Adipocyte (in vitro differentiated cells): ENCODE data around the gene HPN.
"Not testable (repeated sequence)": the region's sequence is repeated elsewhere in the genome, so short reads cannot be mapped to it uniquely, and the experiment has no call there.

Experiments
- DNase-seq: peaks from one replicate; pipeline ENCODE4 v3.0.0-alpha.2; 2015; ENCODE audit warnings: low read depth
- H3K27me3 ChIP-seq: replicated peaks from 2 replicates; pipeline ENCODE4 v1.7.0; 2013; ENCODE audit warnings: mild to moderate bottlenecking, low read length, moderate library complexity; ENCODE audit not compliant: control insufficient read depth, insufficient read depth
- H3K36me3 ChIP-seq: 2 replicates; pipeline ENCODE4 v1.7.0; 2013; ENCODE audit warnings: low read length, mild to moderate bottlenecking, moderate library complexity; ENCODE audit not compliant: control insufficient read depth, insufficient read depth, severe bottlenecking
- H3K4me1 ChIP-seq: 2 replicates; pipeline ENCODE4 v1.7.0; 2013; ENCODE audit warnings: mild to moderate bottlenecking, low read length, moderate library complexity; ENCODE audit not compliant: control insufficient read depth, insufficient read depth
- H3K4me3 ChIP-seq: 2 replicates; pipeline ENCODE4 v1.7.0; 2013; ENCODE audit warnings: mild to moderate bottlenecking, low read length, moderate library complexity
- H3K9ac ChIP-seq: 2 replicates; pipeline ENCODE4 v1.7.0; 2013; ENCODE audit warnings: mild to moderate bottlenecking, low read length, moderate library complexity
- H3K9me3 ChIP-seq: 2 replicates; pipeline ENCODE4 v1.7.0; 2013; ENCODE audit warnings: mild to moderate bottlenecking, low read length, moderate library complexity; ENCODE audit not compliant: control insufficient read depth

The HPN gene

GRCh38 chr19:35000647-35001501, 40.6 kb upstream of the HPN start:
- Histone ChIP-seq H3K9ac (peak overlapping the region; percentile 79), H3K9me3 (no peaks in the 10 kb centered on the region), H3K27me3 (no peaks in the 10 kb centered on the region), H3K4me3 (peak overlapping the region; percentile 82), H3K4me1 (peaks cover 26% of the 10 kb centered on the region), H3K36me3 (peaks cover 4% of the 10 kb centered on the region)
- DNase-seq, result peak; percentile 58

GRCh38 chr19:35002037-35002535, 39.4 kb upstream of the HPN start:
- peaks cover 26% of the 10 kb centered on the region for H3K4me1 ChIP-seq
- H3K36me3 ChIP-seq, result peaks cover 4% of the 10 kb centered on the region
- H3K27me3 ChIP-seq, result no peaks in the 10 kb centered on the region
- H3K4me3 ChIP-seq, result no peak overlapping the region
- no peaks in the 10 kb centered on the region for H3K9me3 ChIP-seq
- no peak for DNase-seq
- no peak overlapping the region for H3K9ac ChIP-seq

GRCh38 chr19:35004517-35005255, 36.8 kb upstream of the HPN start:
- Histone ChIP-seq H3K27me3 (no peaks in the 10 kb centered on the region), H3K9ac (no peak overlapping the region), H3K4me3 (no peak overlapping the region), H3K4me1 (peaks cover 20% of the 10 kb centered on the region), H3K9me3 (no peaks in the 10 kb centered on the region), H3K36me3 (peaks cover 9% of the 10 kb centered on the region)
- DNase-seq, result no peak

- H3K36me3 ChIP-seq, result peaks cover 16% of the 10 kb centered on the region
- no peaks in the 10 kb centered on the region for H3K9me3 ChIP-seq
Measured at GRCh38 chr19:35005256-35005977, 36.1 kb upstream of the HPN start.

DNA sequence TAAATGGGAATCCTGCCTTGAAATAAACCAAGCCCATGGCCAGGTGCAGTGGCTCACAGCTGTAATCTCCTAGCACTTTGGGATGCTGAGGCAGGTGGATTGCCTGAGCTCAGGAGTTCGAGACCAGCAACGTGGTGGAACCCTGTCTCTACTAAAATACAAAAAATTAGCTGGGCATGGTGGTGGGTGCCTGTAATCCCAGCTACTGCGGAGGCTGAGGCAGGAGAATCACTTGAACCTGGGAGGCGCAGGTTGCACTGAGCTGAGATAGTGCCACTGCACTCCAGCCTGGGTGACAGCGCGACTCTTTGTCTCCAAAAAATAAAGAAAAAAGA, 35.5 kb upstream of the HPN start:
- peaks cover 20% of the 10 kb centered on the region for H3K36me3 ChIP-seq
- H3K4me1 ChIP-seq, result peaks cover 17% of the 10 kb centered on the region
- not testable (repeated sequence) for H3K4me3 ChIP-seq, H3K9me3 ChIP-seq, DNase-seq, H3K27me3 ChIP-seq, H3K9ac ChIP-seq

More at GRCh38 chr19:35005256-35005977, 36.1 kb upstream of the HPN start:
- no peak for DNase-seq
- no peaks in the 10 kb centered on the region for H3K27me3 ChIP-seq
- no peak overlapping the region for H3K4me3 ChIP-seq
- no peak overlapping the region for H3K9ac ChIP-seq
- peaks cover 17% of the 10 kb centered on the region for H3K4me1 ChIP-seq

DNA sequence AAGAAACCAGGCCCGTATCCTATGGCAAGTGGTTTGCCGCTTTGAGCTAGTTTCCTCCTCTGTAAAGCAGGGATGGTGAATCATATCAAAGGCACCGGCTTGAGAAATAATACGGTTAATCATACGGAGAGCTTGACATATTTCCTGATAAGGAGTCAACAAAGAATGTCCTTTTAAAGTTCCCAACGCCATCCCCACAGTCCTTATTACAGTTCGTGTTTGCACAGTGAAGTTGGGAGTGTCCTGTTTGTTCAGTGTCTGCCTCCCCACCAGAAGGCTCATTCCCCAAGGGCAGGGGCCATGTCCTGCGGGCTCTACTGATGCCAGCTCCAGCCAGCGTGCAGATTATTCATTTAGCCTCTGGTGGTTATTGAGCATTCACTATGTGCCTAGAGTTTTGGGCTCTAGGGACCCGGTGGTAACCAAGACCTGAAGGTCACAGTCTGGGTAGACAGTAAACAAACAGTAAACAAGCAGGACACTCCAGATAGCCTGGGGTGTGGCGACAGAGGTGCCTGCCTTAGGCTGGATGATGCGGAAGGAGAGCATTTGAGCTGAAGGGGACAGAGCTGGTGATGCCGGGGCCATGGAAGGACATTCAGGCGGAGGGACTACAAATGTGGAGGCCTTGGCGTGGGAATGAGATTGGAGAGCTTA, 35.1 kb upstream of the HPN start:
- no peak overlapping the region for H3K4me3 ChIP-seq
- no peaks in the 10 kb centered on the region for H3K27me3 ChIP-seq
- H3K9ac ChIP-seq, result no peak overlapping the region
- no peaks in the 10 kb centered on the region for H3K9me3 ChIP-seq
- H3K36me3 ChIP-seq, result peaks cover 24% of the 10 kb centered on the region
- H3K4me1 ChIP-seq, result peaks cover 14% of the 10 kb centered on the region
- peak; percentile 8 for DNase-seq

DNA sequence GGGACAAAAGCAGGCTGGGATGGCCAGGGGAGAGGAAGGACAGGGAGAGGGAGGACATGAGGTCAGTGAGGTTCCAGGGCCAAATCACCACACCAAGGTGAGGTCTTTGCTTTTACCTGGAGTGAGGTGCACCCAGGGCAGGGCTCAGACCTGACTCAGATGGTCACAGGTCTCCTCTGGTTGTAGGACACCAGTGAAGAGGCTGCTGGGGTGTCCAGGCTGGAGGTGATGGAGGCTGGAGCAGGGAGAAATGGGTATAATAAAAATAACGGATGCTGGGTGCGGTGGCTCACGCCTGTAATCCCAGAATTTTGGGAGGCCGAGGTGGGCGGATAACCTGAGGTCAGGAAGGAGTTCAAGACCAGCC, 34.5 kb upstream of the HPN start:
- Histone ChIP-seq H3K27me3 (no peaks in the 10 kb centered on the region), H3K9me3 (no peaks in the 10 kb centered on the region), H3K4me3 (no peak overlapping the region), H3K9ac (no peak overlapping the region), H3K4me1 (peaks cover 11% of the 10 kb centered on the region), H3K36me3 (peaks cover 29% of the 10 kb centered on the region)
- DNase-seq, result no peak

DNA sequence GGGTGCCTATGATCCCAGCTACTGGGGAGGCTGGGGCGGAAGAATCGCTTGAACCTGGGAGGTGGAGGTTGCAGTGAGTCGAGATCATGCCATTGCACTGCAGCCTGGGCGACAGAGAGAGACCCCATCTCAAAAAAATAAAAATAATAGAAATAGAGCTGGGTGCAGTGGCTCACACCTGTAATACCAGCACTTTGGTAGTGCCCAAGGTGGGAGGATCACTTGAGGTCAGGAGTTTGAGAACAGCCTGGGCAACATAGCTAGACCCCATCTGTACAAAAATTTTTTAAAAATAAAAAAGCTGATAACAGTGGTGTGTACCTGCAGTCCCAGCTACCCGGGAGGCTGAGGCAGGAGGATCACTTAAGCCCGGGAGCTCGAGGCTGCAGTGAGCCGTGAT, 34.1 kb upstream of the HPN start:
- H3K4me3 ChIP-seq, DNase-seq, H3K27me3 ChIP-seq, H3K9me3 ChIP-seq, H3K9ac ChIP-seq: not testable (repeated sequence)
- Histone ChIP-seq H3K36me3 (peaks cover 31% of the 10 kb centered on the region), H3K4me1 (peaks cover 10% of the 10 kb centered on the region)

- no peaks in the 10 kb centered on the region for H3K4me1 ChIP-seq
- H3K36me3 ChIP-seq, result peaks cover 31% of the 10 kb centered on the region
- no peak overlapping the region for H3K9ac ChIP-seq
- H3K27me3 ChIP-seq, result no peaks in the 10 kb centered on the region
- H3K4me3 ChIP-seq, result no peak overlapping the region
- no peaks in the 10 kb centered on the region for H3K9me3 ChIP-seq
- no peak for DNase-seq
Measured at GRCh38 chr19:35008891-35009341, 32.6 kb upstream of the HPN start.

DNA sequence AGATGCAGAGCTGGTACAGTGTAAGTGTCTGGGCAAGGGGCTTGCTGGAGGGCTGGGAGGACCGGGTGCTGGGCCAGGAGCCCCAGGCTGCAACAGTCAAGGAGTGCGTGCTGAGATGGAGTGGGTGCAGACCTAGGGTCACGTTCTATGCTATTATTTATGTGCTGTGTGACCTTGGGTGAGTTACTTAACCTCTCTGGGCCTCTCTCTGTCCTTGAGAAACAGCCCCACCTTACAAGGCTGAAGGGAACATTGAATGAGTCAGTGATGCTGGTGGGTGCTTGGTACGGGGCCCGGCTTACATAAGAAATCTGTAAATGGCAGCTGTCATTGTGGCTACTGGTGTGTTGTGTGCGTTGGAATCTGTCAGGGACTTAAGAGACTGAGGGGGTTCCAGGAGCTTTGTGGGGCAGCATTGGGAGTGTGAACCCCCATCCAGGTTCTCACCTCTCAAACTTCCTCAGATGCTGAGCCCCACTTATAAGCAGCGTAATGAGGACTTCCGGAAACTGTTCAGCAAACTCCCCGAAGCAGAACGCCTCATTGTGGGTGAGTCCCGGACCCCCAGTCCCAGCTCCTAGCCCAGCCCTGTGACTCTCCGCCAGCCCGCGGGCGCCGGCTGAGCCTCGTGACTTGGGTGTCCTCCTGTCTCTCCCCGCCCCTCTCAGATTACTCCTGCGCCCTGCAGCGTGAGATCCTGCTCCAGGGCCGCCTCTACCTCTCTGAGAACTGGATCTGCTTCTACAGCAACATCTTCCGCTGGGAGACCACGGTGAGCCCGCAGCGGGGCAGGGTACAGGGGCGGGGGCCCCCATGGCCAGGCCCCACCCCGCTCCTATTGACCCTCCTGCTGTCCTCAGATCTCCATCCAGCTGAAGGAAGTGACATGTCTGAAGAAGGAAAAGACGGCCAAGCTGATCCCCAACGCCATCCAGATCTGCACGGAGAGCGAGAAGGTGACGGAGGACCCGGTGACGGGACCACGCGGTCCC, 31.8 kb upstream of the HPN start:
- no peak overlapping the region for H3K4me3 ChIP-seq
- DNase-seq, result no peak
- H3K4me1 ChIP-seq, result no peaks in the 10 kb centered on the region
- H3K36me3 ChIP-seq, result peaks cover 39% of the 10 kb centered on the region
- H3K27me3 ChIP-seq, result no peaks in the 10 kb centered on the region
- no peaks in the 10 kb centered on the region for H3K9me3 ChIP-seq
- H3K9ac ChIP-seq, result no peak overlapping the region
